22Rv1 (cell line): ENCODE measurements around the gene BCL11B.

Experiments used
- H3K27ac ChIP-seq: fragments of 450-650 bp; 2 replicates; pipeline ENCODE4 v1.5.1; 2017
- CTCF ChIP-seq: fragments of 450-650 bp; IDR thresholded peaks from 2 replicates; pipeline ENCODE4 v1.5.1; 2017; ENCODE audit warnings: mild to moderate bottlenecking
- ZFX ChIP-seq: fragments of 450-650 bp; IDR thresholded peaks from 2 replicates; pipeline ENCODE4 v1.6.1; 2017; ENCODE audit warnings: antibody characterized with exemption, borderline replicate concordance

The BCL11B gene

GRCh38 chr14:99234961-99235571 lies 36.9 kb downstream of the BCL11B start:
- H3K27ac ChIP-seq, result no peak overlapping the region
- TF ChIP-seq CTCF (no peak), ZFX (no peak)

GRCh38 chr14:99234355-99234754 lies 37.6 kb downstream of the BCL11B start:
- TF ChIP-seq ZFX, result no peak
- TF ChIP-seq CTCF, result no peak
- H3K27ac ChIP-seq, result no peak overlapping the region

- no peak for TF ChIP-seq ZFX
- no peak for TF ChIP-seq CTCF
- no peak overlapping the region for H3K27ac ChIP-seq
Measured at GRCh38 chr14:99233222-99234035, 38.6 kb downstream of the BCL11B start.

GRCh38 chr14:99232714-99233214 lies 39.2 kb downstream of the BCL11B start:
- H3K27ac ChIP-seq, result no peak overlapping the region
- TF ChIP-seq ZFX (no peak), CTCF (no peak)

GRCh38 chr14:99231850-99232713 lies 39.9 kb downstream of the BCL11B start:
- no peak overlapping the region for H3K27ac ChIP-seq
- no peak for TF ChIP-seq CTCF
- no peak for TF ChIP-seq ZFX

- no peak overlapping the region for H3K27ac ChIP-seq
- TF ChIP-seq CTCF (no peak), ZFX (no peak)
Measured at GRCh38 chr14:99231161-99231849, 40.7 kb downstream of the BCL11B start.
